GM12865 (cell line): ENCODE measurements around the gene UBQLNL.

ENCODE experiments used
- DNase-seq: peaks from one replicate; pipeline ENCODE4 v3.0.0; 2010; ENCODE audit warnings: low read depth
- H3K4me3 ChIP-seq: 2 replicates; pipeline ENCODE4 v1.5.1; 2011; ENCODE audit warnings: mild to moderate bottlenecking, low read depth, low read length, control low read depth
- TF ChIP-seq, protein P1 (sequence below): IDR thresholded peaks from 2 replicates; pipeline ENCODE4 v1.5.1; 2011; ENCODE audit warnings: low read length, control low read depth, low read depth, inconsistent platforms; ENCODE audit not compliant: insufficient read depth; ENCODE audit errors: missing control alignments

UBQLNL gene

DNA sequence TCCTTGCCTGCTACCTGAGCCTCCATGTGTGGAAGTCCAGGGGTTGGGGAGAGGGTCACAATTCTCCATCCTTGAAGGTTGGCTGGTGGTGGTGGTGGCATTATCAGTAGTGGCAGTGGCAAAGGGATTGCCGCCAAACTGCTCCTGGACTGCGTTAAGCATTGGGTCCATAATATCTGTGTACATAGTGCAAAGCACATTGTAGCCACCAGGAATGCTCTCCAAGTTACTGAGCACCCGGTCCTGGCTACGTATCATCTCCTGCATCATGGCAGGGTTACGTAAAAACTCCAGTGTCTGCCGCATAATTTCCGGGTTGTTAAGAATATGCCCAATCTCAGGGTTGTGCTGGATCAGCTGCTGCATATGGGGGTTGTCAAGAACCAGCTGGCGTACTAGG is 7.9 kb downstream of the UBQLNL start:
- DNase-seq, result no peak
- TF ChIP-seq, protein P1, sequence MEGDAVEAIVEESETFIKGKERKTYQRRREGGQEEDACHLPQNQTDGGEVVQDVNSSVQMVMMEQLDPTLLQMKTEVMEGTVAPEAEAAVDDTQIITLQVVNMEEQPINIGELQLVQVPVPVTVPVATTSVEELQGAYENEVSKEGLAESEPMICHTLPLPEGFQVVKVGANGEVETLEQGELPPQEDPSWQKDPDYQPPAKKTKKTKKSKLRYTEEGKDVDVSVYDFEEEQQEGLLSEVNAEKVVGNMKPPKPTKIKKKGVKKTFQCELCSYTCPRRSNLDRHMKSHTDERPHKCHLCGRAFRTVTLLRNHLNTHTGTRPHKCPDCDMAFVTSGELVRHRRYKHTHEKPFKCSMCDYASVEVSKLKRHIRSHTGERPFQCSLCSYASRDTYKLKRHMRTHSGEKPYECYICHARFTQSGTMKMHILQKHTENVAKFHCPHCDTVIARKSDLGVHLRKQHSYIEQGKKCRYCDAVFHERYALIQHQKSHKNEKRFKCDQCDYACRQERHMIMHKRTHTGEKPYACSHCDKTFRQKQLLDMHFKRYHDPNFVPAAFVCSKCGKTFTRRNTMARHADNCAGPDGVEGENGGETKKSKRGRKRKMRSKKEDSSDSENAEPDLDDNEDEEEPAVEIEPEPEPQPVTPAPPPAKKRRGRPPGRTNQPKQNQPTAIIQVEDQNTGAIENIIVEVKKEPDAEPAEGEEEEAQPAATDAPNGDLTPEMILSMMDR, result no peak
- no peak overlapping the region for H3K4me3 ChIP-seq

DNA sequence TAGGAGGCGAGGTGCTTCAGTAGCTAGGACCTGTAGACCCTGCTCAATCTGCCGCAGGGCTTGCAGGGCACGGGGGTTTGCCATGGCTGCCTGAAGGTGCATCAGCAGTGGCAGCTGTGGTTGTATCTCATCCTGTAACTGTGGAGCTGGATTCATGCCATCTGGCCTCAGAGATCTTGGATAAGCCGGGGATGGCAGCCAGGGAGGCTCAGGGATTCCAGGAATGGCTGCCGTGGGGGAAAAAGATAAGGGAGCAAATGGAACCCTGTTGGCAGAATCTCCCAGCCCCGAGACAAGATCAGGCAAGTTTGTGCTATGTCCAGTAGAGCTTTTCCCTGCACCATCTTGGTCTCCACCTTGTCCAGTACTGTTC is 8.6 kb downstream of the UBQLNL start:
- H3K4me3 ChIP-seq, result no peak overlapping the region
- TF ChIP-seq, protein P1, result no peak
- no peak for DNase-seq

DNA sequence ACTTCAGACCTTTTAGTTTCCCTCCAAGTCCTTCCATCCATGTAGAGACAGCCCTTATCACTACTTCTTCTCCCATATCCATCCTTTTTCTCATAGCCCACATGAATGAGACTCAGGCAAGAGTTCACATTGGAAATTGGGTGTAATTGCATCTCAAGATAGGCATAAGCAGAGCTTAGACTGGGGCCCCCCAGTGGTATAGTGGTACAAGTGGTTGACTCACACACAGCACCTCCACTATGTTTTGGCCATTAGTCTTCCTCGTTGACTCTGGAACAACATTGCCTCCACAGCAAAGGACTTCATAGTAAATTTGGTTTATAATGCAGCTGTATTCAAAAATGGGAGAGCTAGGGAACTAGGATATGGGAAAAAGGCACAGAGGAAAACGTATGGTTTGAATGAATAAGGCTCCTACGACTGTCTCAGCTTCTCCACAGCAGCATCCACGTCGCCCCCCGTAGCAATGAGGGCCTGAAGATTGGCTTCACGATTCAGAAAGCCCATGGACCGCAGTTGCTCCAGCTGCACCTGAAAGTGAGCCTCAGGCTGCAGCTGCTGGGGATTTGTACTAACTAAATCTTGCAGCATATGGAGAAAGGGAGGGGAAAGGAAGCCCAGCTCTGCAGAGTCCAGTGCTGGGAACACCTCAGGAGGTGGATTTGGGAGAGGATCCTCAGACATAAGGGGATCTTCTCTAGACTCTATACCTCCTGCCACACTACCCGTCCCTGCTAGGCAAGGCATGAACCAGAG is 9.1 kb downstream of the UBQLNL start:
- no peak overlapping the region for H3K4me3 ChIP-seq
- DNase-seq, result no peak
- TF ChIP-seq, protein P1, result no peak

DNA sequence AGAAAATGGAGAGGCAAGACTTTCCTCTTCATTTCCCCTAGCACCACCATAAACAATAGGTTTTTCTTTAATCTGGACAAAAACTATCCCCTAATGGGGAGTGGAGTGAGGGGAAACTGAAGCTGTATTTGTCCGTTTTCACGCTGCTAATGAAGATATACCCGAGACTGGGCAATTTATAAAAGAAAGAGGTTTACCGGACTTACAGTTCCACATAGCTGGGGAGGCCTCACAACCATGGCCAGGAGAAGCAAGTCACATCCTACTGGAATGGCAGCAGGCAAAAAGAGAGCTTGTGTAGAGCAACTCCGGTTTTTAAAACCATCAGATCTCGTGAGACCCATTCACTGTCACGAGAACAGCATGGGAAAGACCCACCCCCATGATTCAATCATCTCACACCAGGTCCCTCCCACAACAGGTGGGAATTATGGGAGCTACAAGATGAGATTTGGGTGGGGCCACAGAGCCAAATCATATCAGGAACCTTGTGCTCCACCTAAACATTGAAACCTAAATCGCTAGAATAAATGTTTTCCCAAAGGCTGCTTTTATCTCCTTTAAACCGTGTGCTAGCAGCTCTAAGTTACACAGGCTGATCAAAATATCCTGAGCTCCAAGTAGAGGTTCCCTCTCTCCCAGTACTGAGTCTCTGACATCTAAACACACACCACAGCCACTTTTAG is 11.0 kb downstream of the UBQLNL start:
- no peak overlapping the region for H3K4me3 ChIP-seq
- TF ChIP-seq, protein P1, result no peak
- no peak for DNase-seq

DNA sequence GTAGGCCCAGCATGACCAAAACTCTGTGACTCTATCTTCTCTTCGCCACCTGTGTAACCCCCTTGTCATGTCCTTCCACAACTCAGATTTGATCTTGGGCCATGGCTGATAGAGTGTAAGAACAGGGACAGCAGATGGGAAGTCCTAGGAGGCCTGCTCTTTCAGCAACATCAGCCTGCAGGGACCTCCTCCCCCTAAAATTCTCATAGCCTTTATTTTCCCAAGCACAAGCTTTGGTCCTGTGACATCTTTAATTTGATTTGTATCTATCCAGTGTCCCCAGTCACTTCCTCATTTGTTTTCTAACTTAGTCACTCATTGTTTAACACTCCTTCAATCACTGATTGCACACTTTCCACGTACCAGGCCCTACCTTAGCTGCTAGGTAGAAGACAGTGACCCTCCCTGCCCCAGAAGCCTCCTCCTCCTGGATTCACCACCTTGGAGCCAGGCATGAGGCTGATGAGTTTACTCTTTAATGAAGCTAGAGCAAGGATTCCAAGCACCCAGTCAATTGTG is 12.0 kb downstream of the UBQLNL start:
- H3K4me3 ChIP-seq, result no peak overlapping the region
- DNase-seq, result no peak
- TF ChIP-seq, protein P1, result no peak

DNA sequence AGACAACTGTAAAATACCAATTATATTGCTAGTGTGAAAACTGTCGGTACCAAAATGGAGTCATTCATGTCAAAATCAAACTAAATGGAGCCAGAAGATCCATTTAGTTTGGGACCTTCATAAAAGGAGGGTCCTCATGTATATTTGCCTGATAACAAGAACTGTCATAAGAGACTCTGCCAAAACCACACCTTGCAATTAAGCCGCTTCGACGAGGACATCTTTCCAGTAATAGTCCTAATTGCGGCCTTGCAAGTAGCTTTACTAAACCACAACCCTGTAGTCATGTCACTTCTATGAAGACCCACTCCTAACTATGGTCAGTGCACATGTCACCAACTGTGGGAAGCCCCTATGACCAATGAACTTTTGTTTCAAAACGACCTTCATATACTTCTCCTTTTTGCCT is 16.1 kb downstream of the UBQLNL start:
- TF ChIP-seq, protein P1, result no peak
- H3K4me3 ChIP-seq, result no peak overlapping the region
- no peak for DNase-seq
